ENCODE data around the gene PPP2R3A.
"Not testable (repeated sequence)": the region's sequence is repeated elsewhere in the genome, so short reads cannot be mapped to it uniquely, and the experiment has no call there.

Gene PPP2R3A

GRCh38 chr3:136161516-136161915 is 196.0 kb downstream of the PPP2R3A start:
- no peak for DNase-seq (ENCODE audit: low read depth)
- H3K4me3 ChIP-seq (ENCODE audit: low read depth, low read length) = no peak overlapping the region
- in situ Hi-C loops (cut with HindIII; ENCODE audit: low sequenced_read_pairs) = no loop called here
- TF ChIP-seq CTCF (IDR thresholded peaks at IDR 0.05; ENCODE audit: low read depth, low read length, missing control alignments) = no peak

GRCh38 chr3:136162322-136162721 is 196.8 kb downstream of the PPP2R3A start:
- H3K4me3 ChIP-seq (ENCODE audit: low read depth, low read length) = no peak overlapping the region
- in situ Hi-C loops (cut with HindIII; ENCODE audit: low sequenced_read_pairs) = no loop called here
- no peak for TF ChIP-seq CTCF (IDR thresholded peaks at IDR 0.05; ENCODE audit: low read depth, low read length, missing control alignments)
- DNase-seq (ENCODE audit: low read depth) = no peak

GRCh38 chr3:136163607-136164006 is 198.1 kb downstream of the PPP2R3A start:
- H3K4me3 ChIP-seq (ENCODE audit: low read depth, low read length); in situ Hi-C loops (cut with HindIII; ENCODE audit: low sequenced_read_pairs); DNase-seq (ENCODE audit: low read depth): not testable (repeated sequence)

GRCh38 chr3:136166507-136166906 is 201.0 kb downstream of the PPP2R3A start:
- H3K4me3 ChIP-seq (ENCODE audit: low read depth, low read length) = no peak overlapping the region
- in situ Hi-C loops (cut with HindIII; ENCODE audit: low sequenced_read_pairs) = no loop called here
- no peak for DNase-seq (ENCODE audit: low read depth)
- TF ChIP-seq CTCF (IDR thresholded peaks at IDR 0.05; ENCODE audit: low read depth, low read length, missing control alignments) = no peak

GRCh38 chr3:136168236-136168635 is 202.7 kb downstream of the PPP2R3A start:
- H3K4me3 ChIP-seq (ENCODE audit: low read depth, low read length); in situ Hi-C loops (cut with HindIII; ENCODE audit: low sequenced_read_pairs); DNase-seq (ENCODE audit: low read depth): not testable (repeated sequence)

- no peak overlapping the region for H3K4me3 ChIP-seq (ENCODE audit: low read depth, low read length)
- DNase-seq (ENCODE audit: low read depth) = no peak
- in situ Hi-C loops (cut with HindIII; ENCODE audit: low sequenced_read_pairs) = no loop called here
- no peak for TF ChIP-seq CTCF (IDR thresholded peaks at IDR 0.05; ENCODE audit: low read depth, low read length, missing control alignments)
These were observed 205.6 kb downstream of the PPP2R3A start for GRCh38 chr3:136171097-136171542.

- DNase-seq (ENCODE audit: low read depth) = no peak
- in situ Hi-C loops (cut with HindIII; ENCODE audit: low sequenced_read_pairs) = no loop called here
- H3K4me3 ChIP-seq (ENCODE audit: low read depth, low read length) = no peak overlapping the region
- no peak for TF ChIP-seq CTCF (IDR thresholded peaks at IDR 0.05; ENCODE audit: low read depth, low read length, missing control alignments)
These were observed 208.5 kb downstream of the PPP2R3A start for GRCh38 chr3:136173939-136174490.

- TF ChIP-seq CTCF (IDR thresholded peaks at IDR 0.05; ENCODE audit: low read depth, low read length, missing control alignments) = no peak
- no peak for DNase-seq (ENCODE audit: low read depth)
- H3K4me3 ChIP-seq (ENCODE audit: low read depth, low read length) = no peak overlapping the region
- in situ Hi-C loops (cut with HindIII; ENCODE audit: low sequenced_read_pairs) = no loop called here
These were observed 212.3 kb downstream of the PPP2R3A start for GRCh38 chr3:136177876-136178275.
